ENCODE measurements around the gene SEMA6B.

DNA sequence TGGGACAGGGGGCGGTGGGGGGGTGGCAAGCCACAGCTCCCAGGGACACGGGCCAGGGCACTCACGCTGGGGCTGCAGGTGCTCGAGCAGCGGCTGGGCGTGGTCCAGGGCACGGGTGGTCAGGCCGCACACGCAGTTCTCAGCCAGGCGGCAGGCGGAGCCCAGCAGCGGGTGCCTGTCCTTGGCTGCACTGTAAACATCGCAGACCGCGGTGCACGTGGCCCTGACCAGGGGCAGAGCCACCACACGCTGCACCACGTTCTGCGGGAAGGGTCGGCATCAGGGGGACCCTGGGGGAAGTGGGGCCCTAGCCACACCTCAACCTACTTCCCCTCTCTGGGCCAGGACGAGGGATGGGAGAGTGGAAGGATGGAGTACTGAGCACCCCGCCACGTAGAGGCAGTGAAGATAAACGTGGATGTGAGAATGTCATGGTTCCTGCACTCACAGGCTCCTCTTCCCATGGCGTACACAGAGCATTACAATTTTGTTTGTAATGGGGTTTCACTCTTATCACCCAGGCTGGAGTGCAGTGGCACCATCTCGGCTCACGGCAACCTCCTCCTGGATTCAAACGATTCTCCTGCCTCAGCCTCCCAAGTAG is 27.8 kb downstream of the SEMA6B start:
- TF ChIP-seq, protein P1, sequence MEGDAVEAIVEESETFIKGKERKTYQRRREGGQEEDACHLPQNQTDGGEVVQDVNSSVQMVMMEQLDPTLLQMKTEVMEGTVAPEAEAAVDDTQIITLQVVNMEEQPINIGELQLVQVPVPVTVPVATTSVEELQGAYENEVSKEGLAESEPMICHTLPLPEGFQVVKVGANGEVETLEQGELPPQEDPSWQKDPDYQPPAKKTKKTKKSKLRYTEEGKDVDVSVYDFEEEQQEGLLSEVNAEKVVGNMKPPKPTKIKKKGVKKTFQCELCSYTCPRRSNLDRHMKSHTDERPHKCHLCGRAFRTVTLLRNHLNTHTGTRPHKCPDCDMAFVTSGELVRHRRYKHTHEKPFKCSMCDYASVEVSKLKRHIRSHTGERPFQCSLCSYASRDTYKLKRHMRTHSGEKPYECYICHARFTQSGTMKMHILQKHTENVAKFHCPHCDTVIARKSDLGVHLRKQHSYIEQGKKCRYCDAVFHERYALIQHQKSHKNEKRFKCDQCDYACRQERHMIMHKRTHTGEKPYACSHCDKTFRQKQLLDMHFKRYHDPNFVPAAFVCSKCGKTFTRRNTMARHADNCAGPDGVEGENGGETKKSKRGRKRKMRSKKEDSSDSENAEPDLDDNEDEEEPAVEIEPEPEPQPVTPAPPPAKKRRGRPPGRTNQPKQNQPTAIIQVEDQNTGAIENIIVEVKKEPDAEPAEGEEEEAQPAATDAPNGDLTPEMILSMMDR (IDR thresholded peaks at IDR 0.05) = no peak
- TF ChIP-seq POLR2A (IDR thresholded peaks at IDR 0.05) = no peak
